Uterus (tissue), 2 donors: Measurements from ENCODE around the gene ANKRD33B.

Experiments used
- CTCF ChIP-seq, 4 experiments: fragments of 200-600 bp in 2 of 4; fragments of 450-650 bp in 2 of 4; sonication (generic) in 2 of 4; IDR thresholded peaks; one replicate each; pipeline ENCODE4 v1.5.1; 2016 to 2019; ENCODE audit warnings: antibody characterized with exemption in 4 of 4, mild to moderate bottlenecking in 2 of 4, moderate library complexity in 1 of 4
- POLR2A ChIP-seq, 2 donors: fragments of 450-650 bp; IDR thresholded peaks; one replicate each; pipeline ENCODE4 v1.6.1; 2016; ENCODE audit warnings: antibody characterized with exemption in 2 of 2, mild to moderate bottlenecking in 1 of 2, moderate library complexity in 1 of 2

- no peak for TF ChIP-seq POLR2A (IDR thresholded peaks at IDR 0.05)
- TF ChIP-seq CTCF (IDR thresholded peaks at IDR 0.05), result no peak
These were observed 90.7 kb downstream of the ANKRD33B start for GRCh38 chr5:10654566-10654965.
